Large intestine (tissue), 3 donors: ENCODE measurements around the gene ARHGAP32. TPM values are rescaled to one million over a fixed set of nuclear protein-coding genes. Genes with fewer than 3 reads are reported as not detected.

Experiments used
- DNase-seq, 2 donors: peaks; one replicate each; pipeline versions ENCODE4 v3.0.0 to v3.0.0-alpha.2; 2013
- H3K27ac ChIP-seq: one replicate; pipeline ENCODE4 v1.5.1; 2013; ENCODE audit warnings: low read length
- H3K27me3 ChIP-seq: 2 replicates; pipeline ENCODE4 v1.6.1; 2013; ENCODE audit warnings: low read length; ENCODE audit not compliant: control insufficient read depth, insufficient read depth
- H3K36me3 ChIP-seq: 2 replicates; pipeline ENCODE4 v1.6.1; 2013; ENCODE audit warnings: low read length; ENCODE audit not compliant: control insufficient read depth, insufficient read depth
- H3K4me1 ChIP-seq: one replicate; pipeline ENCODE4 v1.6.1; 2013; ENCODE audit warnings: low read length; ENCODE audit not compliant: control insufficient read depth, insufficient read depth
- H3K4me3 ChIP-seq: one replicate; pipeline ENCODE4 v1.5.1; 2013; ENCODE audit warnings: low read length
- H3K9me3 ChIP-seq: one replicate; pipeline ENCODE4 v1.6.1; 2013; ENCODE audit warnings: mild to moderate bottlenecking, low read depth, low read length, moderate library complexity; ENCODE audit not compliant: control insufficient read depth
- WGBS: methylation state at CpG from one replicate; pipeline ENCODE4 v1.1.5; 2013; ENCODE audit warnings: low lambda C conversion rate; ENCODE audit not compliant: insufficient coverage; 5-methylcytosine and 5-hydroxymethylcytosine counted together
- polyA plus RNA-seq: library from polyadenylated mRNA; unstranded; fragments of 120-200 nt; gene quantifications from one replicate; pipeline ENCODE4 v1.2.1, GENCODE V29; 2013

Gene ARHGAP32
- polyA plus RNA-seq, 1 donor = 15.6 TPM

GRCh38 chr11:128937480-128937879 lies 254.6 kb downstream of the ARHGAP32 start:
- no peaks in the 10 kb centered on the region for H3K4me1 ChIP-seq
- DNase-seq = no peak
- H3K4me3 ChIP-seq = no peak overlapping the region
- no CpG with 5 or more reads among the region's 9 CpGs for WGBS
- no peaks in the 10 kb centered on the region for H3K9me3 ChIP-seq
- H3K27me3 ChIP-seq = no peaks in the 10 kb centered on the region
- no peaks in the 10 kb centered on the region for H3K36me3 ChIP-seq
- no peak overlapping the region for H3K27ac ChIP-seq

GRCh38 chr11:128936606-128937251 lies 255.4 kb downstream of the ARHGAP32 start:
- Histone ChIP-seq H3K27me3 (no peaks in the 10 kb centered on the region), H3K36me3 (no peaks in the 10 kb centered on the region), H3K4me1 (no peaks in the 10 kb centered on the region), H3K9me3 (no peaks in the 10 kb centered on the region), H3K27ac (no peak overlapping the region), H3K4me3 (no peak overlapping the region)
- no CpG with 5 or more reads among the region's 16 CpGs for WGBS
- peak; percentile 21 to 22 for DNase-seq

- H3K4me3 ChIP-seq = no peak overlapping the region
- no CpG with 5 or more reads among the region's 10 CpGs for WGBS
- no peak overlapping the region for H3K27ac ChIP-seq
- H3K4me1 ChIP-seq = no peaks in the 10 kb centered on the region
- DNase-seq = no peak
- no peaks in the 10 kb centered on the region for H3K9me3 ChIP-seq
- H3K36me3 ChIP-seq = no peaks in the 10 kb centered on the region
- no peaks in the 10 kb centered on the region for H3K27me3 ChIP-seq
Measured at GRCh38 chr11:128934926-128935325, 257.2 kb downstream of the ARHGAP32 start.

GRCh38 chr11:128934351-128934750 lies 257.8 kb downstream of the ARHGAP32 start:
- H3K4me1 ChIP-seq = no peaks in the 10 kb centered on the region
- H3K36me3 ChIP-seq = no peaks in the 10 kb centered on the region
- no peak overlapping the region for H3K4me3 ChIP-seq
- H3K9me3 ChIP-seq = no peaks in the 10 kb centered on the region
- no peak for DNase-seq
- H3K27me3 ChIP-seq = peaks cover under 1% of the 10 kb centered on the region
- no CpG with 5 or more reads among the region's 7 CpGs for WGBS
- no peak overlapping the region for H3K27ac ChIP-seq

GRCh38 chr11:128933481-128934178 lies 258.5 kb downstream of the ARHGAP32 start:
- WGBS = no CpG with 5 or more reads among the region's 7 CpGs
- no peak overlapping the region for H3K4me3 ChIP-seq

GRCh38 chr11:128931668-128932067 lies 260.5 kb downstream of the ARHGAP32 start:
- Histone ChIP-seq H3K27me3 (peaks cover 13% of the 10 kb centered on the region), H3K4me1 (no peaks in the 10 kb centered on the region), H3K4me3 (no peak overlapping the region), H3K9me3 (no peaks in the 10 kb centered on the region), H3K36me3 (no peaks in the 10 kb centered on the region), H3K27ac (no peak overlapping the region)
- no CpG with 5 or more reads among the region's 6 CpGs for WGBS
- DNase-seq = no peak

More at GRCh38 chr11:128933481-128934178, 258.5 kb downstream of the ARHGAP32 start:
- no peaks in the 10 kb centered on the region for H3K4me1 ChIP-seq
- H3K27me3 ChIP-seq = peaks cover 3% of the 10 kb centered on the region
- H3K27ac ChIP-seq = no peak overlapping the region
- H3K36me3 ChIP-seq = no peaks in the 10 kb centered on the region
- H3K9me3 ChIP-seq = no peaks in the 10 kb centered on the region
- no peak for DNase-seq

- Histone ChIP-seq H3K27ac (no peak overlapping the region), H3K27me3 (peaks cover 13% of the 10 kb centered on the region), H3K36me3 (no peaks in the 10 kb centered on the region), H3K4me3 (no peak overlapping the region), H3K4me1 (no peaks in the 10 kb centered on the region), H3K9me3 (no peaks in the 10 kb centered on the region)
- WGBS = no CpG with 5 or more reads among the region's 3 CpGs
- no peak for DNase-seq
Measured at GRCh38 chr11:128931066-128931465, 261.1 kb downstream of the ARHGAP32 start.

- peaks cover 13% of the 10 kb centered on the region for H3K27me3 ChIP-seq
- no peak for DNase-seq
- H3K9me3 ChIP-seq = no peaks in the 10 kb centered on the region
- H3K27ac ChIP-seq = no peak overlapping the region
- H3K36me3 ChIP-seq = no peaks in the 10 kb centered on the region
- no peaks in the 10 kb centered on the region for H3K4me1 ChIP-seq
- no peak overlapping the region for H3K4me3 ChIP-seq
- no CpG with 5 or more reads among the region's 12 CpGs for WGBS
Measured at GRCh38 chr11:128929991-128930390, 262.1 kb downstream of the ARHGAP32 start.

GRCh38 chr11:128929468-128929867 lies 262.7 kb downstream of the ARHGAP32 start:
- Histone ChIP-seq H3K4me3 (no peak overlapping the region), H3K27ac (no peak overlapping the region), H3K27me3 (peaks cover 13% of the 10 kb centered on the region), H3K9me3 (no peaks in the 10 kb centered on the region), H3K36me3 (no peaks in the 10 kb centered on the region), H3K4me1 (no peaks in the 10 kb centered on the region)
- no peak for DNase-seq
- WGBS = no CpG with 5 or more reads among the region's 5 CpGs

GRCh38 chr11:128928400-128928799 lies 263.7 kb downstream of the ARHGAP32 start:
- H3K9me3 ChIP-seq = no peaks in the 10 kb centered on the region
- no peak for DNase-seq
- H3K4me1 ChIP-seq = no peaks in the 10 kb centered on the region
- no peaks in the 10 kb centered on the region for H3K36me3 ChIP-seq
- 70% methylated on average over 2 of the region's 5 CpGs for WGBS
- no peak overlapping the region for H3K27ac ChIP-seq
- peaks cover 15% of the 10 kb centered on the region for H3K27me3 ChIP-seq
- H3K4me3 ChIP-seq = no peak overlapping the region
